ENCODE measurements around the gene ADORA3. TPM values are rescaled to one million over a fixed set of nuclear protein-coding genes. Genes with fewer than 3 reads are reported as not detected.

Gene ADORA3
- total and polyA plus RNA-seq, 2 of the 8 experiments (the other 6 are each of a cell fraction or from before 2014, with no cell fraction given) = 0.03 TPM; not detected in 1

DNA sequence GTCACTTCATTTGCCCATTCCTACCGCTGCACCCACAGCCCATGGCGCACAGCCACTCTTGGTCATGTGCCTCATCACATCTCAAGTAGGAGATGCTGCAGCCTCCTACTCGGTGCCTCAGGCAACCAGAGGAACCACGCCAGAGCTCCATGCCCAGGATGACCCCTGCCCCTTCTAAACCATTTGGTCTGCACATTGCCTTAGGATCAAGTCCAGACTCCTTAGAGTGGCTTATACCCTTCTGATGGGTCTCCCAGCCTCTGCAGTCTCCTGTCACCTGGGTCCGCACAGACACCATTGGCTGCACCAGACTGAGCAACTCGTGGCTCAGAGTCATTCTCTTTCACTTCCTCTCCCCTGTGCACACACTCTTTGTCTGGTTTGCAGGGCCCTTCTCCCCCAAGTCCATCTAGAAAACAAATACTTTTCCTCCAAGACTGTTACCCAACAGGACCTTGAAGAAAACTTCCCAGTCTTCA, 2.2 kb upstream of the ADORA3 start:
- Histone ChIP-seq H2BK20ac (ENCODE audit: low read length) (no peak overlapping the region), H2AK5ac (ENCODE audit: low read depth, low read length) (no peak overlapping the region), H3K23me2 (ENCODE audit: low read depth, low read length) (no peaks in the 10 kb centered on the region; the same call in 1 of the 2 replicates), H3K36me3 (ENCODE audit: control insufficient read depth in 2 of 4, insufficient read depth in 4 of 4, low read length in 3 of 4) (no peaks in the 10 kb centered on the region), H4K5ac (ENCODE audit: insufficient read length, low read depth, low read length) (no peak overlapping the region), H3K79me1 (ENCODE audit: low read depth, low read length) (no peaks in the 10 kb centered on the region), H4K8ac (ENCODE audit: extremely low read depth, insufficient read depth, low read length) (no peak overlapping the region), H2AFZ (ENCODE audit: low read length) (no peak overlapping the region), H3K23ac (ENCODE audit: insufficient read length) (no peak overlapping the region), H3K4me3 (ENCODE audit: extremely low read depth in 1 of 4, insufficient read depth in 2 of 4, low read depth in 3 of 4, low read length in 4 of 4) (no peak overlapping the region), H3K9me3 (ENCODE audit: insufficient read depth in 2 of 2, low read depth in 1 of 2, low read length in 1 of 2) (no peaks in the 10 kb centered on the region), H4K91ac (replicated peaks; ENCODE audit: insufficient read length, low read length) (no peak overlapping the region), H2BK120ac (replicated peaks; ENCODE audit: low read depth, low read length) (no peak overlapping the region), H2BK12ac (ENCODE audit: low read depth, low read length) (no peak overlapping the region), H3K18ac (ENCODE audit: extremely low read depth, low read length) (no peak overlapping the region), H3K4me2 (ENCODE audit: insufficient read depth in 1 of 2, low read depth in 2 of 2, low read length in 2 of 2) (no peak overlapping the region), H3K79me2 (ENCODE audit: control insufficient read depth in 1 of 2, insufficient read depth in 2 of 2, low read length in 2 of 2) (no peaks in the 10 kb centered on the region), H3K27me3 (replicated peaks in 1 of 4; ENCODE audit: control insufficient read depth in 3 of 4, extremely low read depth in 1 of 4, insufficient read depth in 3 of 4, low read length in 3 of 4) (no peaks in the 10 kb centered on the region), H4K20me1 (replicated peaks in 1 of 2; ENCODE audit: control insufficient read depth in 1 of 2, insufficient read depth in 2 of 2, low read length in 2 of 2) (no peaks in the 10 kb centered on the region), H3K14ac (ENCODE audit: insufficient read length) (no peak overlapping the region), H2BK5ac (ENCODE audit: low read depth, low read length) (no peak overlapping the region), H3K4ac (replicated peaks; ENCODE audit: insufficient read length, low read depth, low read length) (no peak overlapping the region), H3K9ac (replicated peaks in 1 of 4; ENCODE audit: extremely low read depth in 1 of 4, low read depth in 3 of 4, low read length in 3 of 4) (no peak overlapping the region), H3K4me1 (replicated peaks in 1 of 4; ENCODE audit: control insufficient read depth in 3 of 4, insufficient read depth in 4 of 4, low read length in 3 of 4) (peaks cover 0 to 9% (median 3%) of the 10 kb centered on the region in 4 experiments; a peak in 5 of 7 replicates), H3K27ac (ENCODE audit: low read depth, low read length) (no peak overlapping the region), H3K56ac (replicated peaks; ENCODE audit: insufficient read length, low read depth, low read length) (no peak overlapping the region), H2BK15ac (ENCODE audit: low read length) (no peak overlapping the region; the same call in 1 of the 2 replicates)
- ChIA-PET CTCF (ENCODE audit: partially characterized antibody) (interaction anchor here (3.6 kb wide), 1 partner anchor 11 kb away, joined by 33 read pairs; no protein-coding TSS in a partner anchor), POLR2A (ENCODE audit: partially characterized antibody) (no interaction called here)
- DNase-seq (ENCODE audit: low read depth in 1 of 2, low spot score in 2 of 2) (no peak), FAIRE-seq (no peak)
- TF ChIP-seq MAFK (IDR thresholded peaks at IDR 0.05; ENCODE audit: low read depth, low read length) (no peak), POLR2AphosphoS5 (IDR thresholded peaks at IDR 0.05; ENCODE audit: low read depth, low read length) (no peak), CBX5 (IDR thresholded peaks at IDR 0.05; ENCODE audit: low read depth, low read length) (no peak), JUN (IDR thresholded peaks at IDR 0.05; ENCODE audit: low read depth, low read length) (no peak), RNF2 (IDR thresholded peaks at IDR 0.05; ENCODE audit: borderline replicate concordance, low read depth, low read length, missing control alignments, poor library complexity, severe bottlenecking) (no peak), TEAD4 (IDR thresholded peaks at IDR 0.05; ENCODE audit: low read depth, low read length) (no peak), FOSL1 (IDR thresholded peaks at IDR 0.05; ENCODE audit: insufficient read depth, low read depth, low read length) (no peak), BCL11A (IDR thresholded peaks at IDR 0.05; ENCODE audit: low read depth in 2 of 2, low read length in 2 of 2) (no peak)
- 92% methylated on average over 6 of the region's 6 CpGs; no CpG with 5 or more reads in 1 of the 2 experiments for WGBS, 2 experiments (ENCODE audit: extremely low coverage in 1 of 2, insufficient coverage in 1 of 2, insufficient read length in 1 of 2, insufficient replicate concordance in 2 of 2, low coverage in 1 of 2, low lambda C conversion rate in 2 of 2, missing lambda C conversion rate in 1 of 2)

Data from H1 (cell line).